OCI-LY1 (cell line): Measurements from ENCODE around the gene RGSL1.
"Not testable (repeated sequence)": the region's sequence is repeated elsewhere in the genome, so short reads cannot be mapped to it uniquely, and the experiment has no call there.

ENCODE experiments used
- H2AFZ ChIP-seq: fragments of 200-600 bp; sonication (generic), shearing (Covaris generic); 2 replicates; pipeline ENCODE4 v1.6.0; 2014; ENCODE audit warnings: antibody characterized with exemption, mild to moderate bottlenecking, low read length
- H3F3A ChIP-seq: fragments of 200-600 bp; sonication (generic), shearing (Covaris generic); 2 replicates; pipeline ENCODE4 v1.6.0; 2014; ENCODE audit warnings: mild to moderate bottlenecking, antibody characterized with exemption, low read length, moderate library complexity; ENCODE audit not compliant: insufficient read depth
- H3K27ac ChIP-seq: fragments of 200-600 bp; sonication (generic); 2 replicates; pipeline ENCODE4 v1.5.1; 2014; ENCODE audit warnings: low read length, mixed run types, mild to moderate bottlenecking, low read depth; ENCODE audit not compliant: poor library complexity, severe bottlenecking
- H3K27me3 ChIP-seq: fragments of 200-600 bp; sonication (generic); 2 replicates; pipeline ENCODE4 v1.6.0; 2014; ENCODE audit warnings: antibody characterized with exemption, mild to moderate bottlenecking, low read length, moderate library complexity; ENCODE audit not compliant: insufficient read depth
- H3K36me3 ChIP-seq: fragments of 200-600 bp; sonication (generic); 2 replicates; pipeline ENCODE4 v1.6.1; 2014; ENCODE audit warnings: mild to moderate bottlenecking, antibody characterized with exemption, low read length, moderate library complexity, mixed read lengths; ENCODE audit not compliant: insufficient read depth
- H3K4me1 ChIP-seq: fragments of 200-600 bp; sonication (generic); 2 replicates; pipeline ENCODE4 v1.5.1; 2014; ENCODE audit warnings: mild to moderate bottlenecking, low read length, moderate library complexity; ENCODE audit not compliant: insufficient read depth, severe bottlenecking
- H3K4me2 ChIP-seq: fragments of 200-600 bp; sonication (generic), shearing (Covaris generic); 2 replicates; pipeline ENCODE4 v1.6.1; 2014; ENCODE audit warnings: low read length
- H3K4me3 ChIP-seq: fragments of 200-600 bp; sonication (generic); 2 replicates; pipeline ENCODE4 v1.5.1; 2014; ENCODE audit warnings: low read length, low read depth, mild to moderate bottlenecking, mixed read lengths; ENCODE audit not compliant: poor library complexity, severe bottlenecking
- H3K79me2 ChIP-seq: fragments of 200-600 bp; shearing (Covaris generic); 2 replicates; pipeline ENCODE4 v1.6.1; 2016; ENCODE audit warnings: mixed run types, low read length, mixed read lengths; ENCODE audit not compliant: insufficient read depth
- H3K9ac ChIP-seq: fragments of 200-600 bp; sonication (generic), shearing (Covaris generic); 2 replicates; pipeline ENCODE4 v1.6.1; 2014; ENCODE audit warnings: mild to moderate bottlenecking, low read length, mixed read lengths
- H3K9me2 ChIP-seq: fragments of 200-600 bp; sonication (generic), shearing (Covaris generic); 2 replicates; pipeline ENCODE4 v1.6.1; 2014; ENCODE audit warnings: low read depth, mild to moderate bottlenecking, low read length, mixed read lengths
- H3K9me3 ChIP-seq: fragments of 200-600 bp; shearing (Covaris generic); 2 replicates; pipeline ENCODE4 v1.6.1; 2014; ENCODE audit warnings: low read length, mixed read lengths
- H4K20me1 ChIP-seq: fragments of 200-600 bp; sonication (generic), shearing (Covaris generic); 2 replicates; pipeline ENCODE4 v1.6.0; 2016; ENCODE audit warnings: mild to moderate bottlenecking, low read length; ENCODE audit not compliant: insufficient read depth
- CTCF ChIP-seq: fragments of 200-600 bp; sonication (generic), shearing (Covaris generic); IDR thresholded peaks from 2 replicates; pipeline ENCODE4 v1.5.1; 2017; ENCODE audit warnings: mild to moderate bottlenecking, antibody characterized with exemption, low read length, moderate library complexity, mixed read lengths
- EZH2 ChIP-seq: fragments of 200-600 bp; sonication (generic), shearing (Covaris generic); IDR thresholded peaks from 2 replicates; pipeline ENCODE4 v1.8.0; 2017; ENCODE audit warnings: borderline replicate concordance, mixed run types, mild to moderate bottlenecking, antibody characterized with exemption, low read length, moderate library complexity, mixed read lengths

The RGSL1 gene

GRCh38 chr1:182520736-182521135 is 70.8 kb downstream of the RGSL1 start:
- Histone ChIP-seq H3K27me3 (no peaks in the 10 kb centered on the region), H3K36me3 (no peaks in the 10 kb centered on the region), H2AFZ (no peak overlapping the region), H3F3A (no peaks in the 10 kb centered on the region), H3K4me3 (no peak overlapping the region), H3K4me2 (no peak overlapping the region), H3K9ac (no peak overlapping the region), H3K79me2 (no peaks in the 10 kb centered on the region), H3K27ac (no peak overlapping the region), H3K9me2 (no peaks in the 10 kb centered on the region), H4K20me1 (no peaks in the 10 kb centered on the region), H3K9me3 (no peaks in the 10 kb centered on the region), H3K4me1 (no peaks in the 10 kb centered on the region)
- TF ChIP-seq CTCF = no peak
- no peak for TF ChIP-seq EZH2

GRCh38 chr1:182525342-182525741 is 75.4 kb downstream of the RGSL1 start:
- no peaks in the 10 kb centered on the region for H3K9me2 ChIP-seq
- H3K4me2 ChIP-seq = no peak overlapping the region
- H4K20me1 ChIP-seq = no peaks in the 10 kb centered on the region
- no peak overlapping the region for H3K9ac ChIP-seq
- H3K4me1 ChIP-seq = no peaks in the 10 kb centered on the region
- TF ChIP-seq CTCF (no peak), EZH2 (no peak)
- H3K36me3 ChIP-seq = no peaks in the 10 kb centered on the region
- no peaks in the 10 kb centered on the region for H3K27me3 ChIP-seq
- no peak overlapping the region for H2AFZ ChIP-seq
- H3F3A ChIP-seq = no peaks in the 10 kb centered on the region
- no peak overlapping the region for H3K4me3 ChIP-seq
- H3K27ac ChIP-seq = no peak overlapping the region
- H3K79me2 ChIP-seq = no peaks in the 10 kb centered on the region
- no peaks in the 10 kb centered on the region for H3K9me3 ChIP-seq

GRCh38 chr1:182527680-182528079 is 77.7 kb downstream of the RGSL1 start:
- Histone ChIP-seq H4K20me1 (no peaks in the 10 kb centered on the region), H3K9ac (no peak overlapping the region), H3K27ac (no peak overlapping the region), H3K79me2 (no peaks in the 10 kb centered on the region), H3K4me3 (no peak overlapping the region), H3K9me3 (no peaks in the 10 kb centered on the region), H3K27me3 (no peaks in the 10 kb centered on the region), H3K36me3 (no peaks in the 10 kb centered on the region), H3K4me2 (no peak overlapping the region), H3K4me1 (no peaks in the 10 kb centered on the region), H2AFZ (no peak overlapping the region), H3K9me2 (no peaks in the 10 kb centered on the region), H3F3A (no peaks in the 10 kb centered on the region)
- TF ChIP-seq EZH2 = no peak

GRCh38 chr1:182528206-182528605 is 78.3 kb downstream of the RGSL1 start:
- not testable (repeated sequence) for H3K79me2 ChIP-seq, H3K9ac ChIP-seq, H3K27ac ChIP-seq, H3K4me3 ChIP-seq, H3K27me3 ChIP-seq, H3K9me2 ChIP-seq, H3K4me2 ChIP-seq, H3K9me3 ChIP-seq, H2AFZ ChIP-seq, H3F3A ChIP-seq, H4K20me1 ChIP-seq, H3K36me3 ChIP-seq, H3K4me1 ChIP-seq
